Astrocyte of the spinal cord (primary cell): ENCODE measurements around the gene ZNF710.

ENCODE experiments used
- DNase-seq: peaks from one replicate; pipeline ENCODE4 v3.0.0; 2011; ENCODE audit warnings: low read depth, low spot score
- H3K4me3 ChIP-seq: 2 replicates; pipeline ENCODE4 v1.5.1; 2011; ENCODE audit warnings: low read depth, mild to moderate bottlenecking, low read length, moderate library complexity
- in situ Hi-C: cut with HindIII; loops from 2 replicates; pipeline ENCODE4 v1.10.0; 2017; ENCODE audit warnings: low sequenced_read_pairs
- TF ChIP-seq, protein P1 (sequence below): IDR thresholded peaks from 2 replicates; pipeline ENCODE4 v1.5.1; 2012; ENCODE audit warnings: low read depth, mild to moderate bottlenecking, low read length, inconsistent platforms

Gene ZNF710

DNA sequence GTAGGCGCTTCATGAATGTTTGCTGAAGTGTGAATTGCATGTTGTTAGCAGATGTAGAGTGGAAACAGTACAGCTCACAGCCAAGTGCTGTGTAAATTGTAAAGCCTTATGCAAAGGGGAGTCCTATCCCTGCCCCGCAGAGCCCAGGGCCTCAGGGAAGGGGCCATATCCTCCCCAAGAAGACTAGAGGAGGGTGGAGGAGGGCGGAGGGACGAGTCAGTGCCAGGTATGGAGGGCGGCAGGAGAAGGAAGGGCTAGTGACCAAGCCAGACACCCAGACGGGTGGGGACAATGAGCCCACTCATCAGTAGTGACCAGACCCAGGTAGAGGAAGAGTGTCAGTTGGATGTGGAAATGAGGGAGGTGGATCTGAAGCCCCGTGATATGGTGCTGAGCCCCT lies 45.2 kb downstream of the ZNF710 start:
- in situ Hi-C loops: no loop called here

DNA sequence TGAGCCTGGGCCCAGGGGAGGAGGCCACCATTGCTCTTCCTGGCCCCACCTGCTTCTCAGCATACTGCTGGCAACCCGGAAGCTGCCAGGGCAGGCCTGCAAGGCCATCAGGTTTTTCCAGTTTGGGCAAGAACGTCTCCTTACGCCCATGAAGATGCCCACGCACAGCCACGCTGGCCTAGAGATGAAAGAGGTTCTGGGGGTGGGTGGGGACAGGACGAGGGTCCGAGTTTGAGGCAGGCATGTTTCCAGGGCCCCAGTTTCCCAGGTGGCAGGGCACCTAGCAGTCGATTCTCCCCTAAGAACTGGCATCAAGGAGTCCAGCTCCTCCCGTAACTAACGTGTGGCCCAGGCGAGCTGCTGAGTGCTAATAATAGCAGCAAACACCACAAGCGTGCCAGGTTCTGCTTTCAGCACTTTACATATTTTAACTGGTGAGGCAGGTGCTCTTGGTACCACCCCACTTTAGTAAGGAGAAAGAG lies 45.8 kb downstream of the ZNF710 start:
- TF ChIP-seq, protein P1, sequence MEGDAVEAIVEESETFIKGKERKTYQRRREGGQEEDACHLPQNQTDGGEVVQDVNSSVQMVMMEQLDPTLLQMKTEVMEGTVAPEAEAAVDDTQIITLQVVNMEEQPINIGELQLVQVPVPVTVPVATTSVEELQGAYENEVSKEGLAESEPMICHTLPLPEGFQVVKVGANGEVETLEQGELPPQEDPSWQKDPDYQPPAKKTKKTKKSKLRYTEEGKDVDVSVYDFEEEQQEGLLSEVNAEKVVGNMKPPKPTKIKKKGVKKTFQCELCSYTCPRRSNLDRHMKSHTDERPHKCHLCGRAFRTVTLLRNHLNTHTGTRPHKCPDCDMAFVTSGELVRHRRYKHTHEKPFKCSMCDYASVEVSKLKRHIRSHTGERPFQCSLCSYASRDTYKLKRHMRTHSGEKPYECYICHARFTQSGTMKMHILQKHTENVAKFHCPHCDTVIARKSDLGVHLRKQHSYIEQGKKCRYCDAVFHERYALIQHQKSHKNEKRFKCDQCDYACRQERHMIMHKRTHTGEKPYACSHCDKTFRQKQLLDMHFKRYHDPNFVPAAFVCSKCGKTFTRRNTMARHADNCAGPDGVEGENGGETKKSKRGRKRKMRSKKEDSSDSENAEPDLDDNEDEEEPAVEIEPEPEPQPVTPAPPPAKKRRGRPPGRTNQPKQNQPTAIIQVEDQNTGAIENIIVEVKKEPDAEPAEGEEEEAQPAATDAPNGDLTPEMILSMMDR: no peak
- in situ Hi-C loops: no loop called here
- DNase-seq: no peak
- H3K4me3 ChIP-seq: no peak overlapping the region

More for the DNA sequence above, 45.2 kb downstream of the ZNF710 start:
- no peak overlapping the region for H3K4me3 ChIP-seq
- TF ChIP-seq, protein P1: no peak
- no peak for DNase-seq

DNA sequence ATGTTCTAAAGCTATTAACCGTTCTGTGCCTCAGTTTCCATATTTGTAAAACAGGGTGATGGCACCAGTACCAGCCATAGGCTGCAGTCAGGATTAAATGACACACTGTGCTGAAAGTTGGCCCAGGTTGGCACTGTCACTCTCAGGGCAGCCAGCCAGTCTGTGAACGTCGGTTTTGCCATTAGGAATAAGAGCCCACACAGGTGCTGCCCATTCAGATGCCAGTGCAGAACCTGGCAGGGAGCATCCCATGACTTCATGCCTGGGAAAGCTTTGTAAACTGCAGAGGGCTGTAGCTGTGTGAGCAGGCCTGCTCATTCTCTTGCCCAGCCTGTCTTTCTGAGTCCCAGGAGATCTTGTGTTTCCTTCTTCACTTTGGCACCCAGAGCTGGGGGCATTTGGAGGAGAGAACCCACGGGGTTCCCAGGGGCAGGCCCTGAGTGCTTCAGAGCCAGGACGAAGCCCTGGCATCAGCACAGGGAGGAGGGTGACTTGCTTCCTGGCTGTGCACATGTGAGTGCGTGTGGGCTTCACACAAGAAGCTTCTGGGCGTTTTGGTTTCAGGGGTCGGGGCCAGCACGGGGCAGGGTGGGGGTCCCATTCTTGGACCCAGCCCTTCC lies 46.9 kb downstream of the ZNF710 start:
- DNase-seq: no peak
- no peak overlapping the region for H3K4me3 ChIP-seq
- in situ Hi-C loops: no loop called here
- TF ChIP-seq, protein P1: no peak

GRCh38 chr15:90049030-90049429 lies 47.9 kb downstream of the ZNF710 start:
- in situ Hi-C loops: no loop called here

DNA sequence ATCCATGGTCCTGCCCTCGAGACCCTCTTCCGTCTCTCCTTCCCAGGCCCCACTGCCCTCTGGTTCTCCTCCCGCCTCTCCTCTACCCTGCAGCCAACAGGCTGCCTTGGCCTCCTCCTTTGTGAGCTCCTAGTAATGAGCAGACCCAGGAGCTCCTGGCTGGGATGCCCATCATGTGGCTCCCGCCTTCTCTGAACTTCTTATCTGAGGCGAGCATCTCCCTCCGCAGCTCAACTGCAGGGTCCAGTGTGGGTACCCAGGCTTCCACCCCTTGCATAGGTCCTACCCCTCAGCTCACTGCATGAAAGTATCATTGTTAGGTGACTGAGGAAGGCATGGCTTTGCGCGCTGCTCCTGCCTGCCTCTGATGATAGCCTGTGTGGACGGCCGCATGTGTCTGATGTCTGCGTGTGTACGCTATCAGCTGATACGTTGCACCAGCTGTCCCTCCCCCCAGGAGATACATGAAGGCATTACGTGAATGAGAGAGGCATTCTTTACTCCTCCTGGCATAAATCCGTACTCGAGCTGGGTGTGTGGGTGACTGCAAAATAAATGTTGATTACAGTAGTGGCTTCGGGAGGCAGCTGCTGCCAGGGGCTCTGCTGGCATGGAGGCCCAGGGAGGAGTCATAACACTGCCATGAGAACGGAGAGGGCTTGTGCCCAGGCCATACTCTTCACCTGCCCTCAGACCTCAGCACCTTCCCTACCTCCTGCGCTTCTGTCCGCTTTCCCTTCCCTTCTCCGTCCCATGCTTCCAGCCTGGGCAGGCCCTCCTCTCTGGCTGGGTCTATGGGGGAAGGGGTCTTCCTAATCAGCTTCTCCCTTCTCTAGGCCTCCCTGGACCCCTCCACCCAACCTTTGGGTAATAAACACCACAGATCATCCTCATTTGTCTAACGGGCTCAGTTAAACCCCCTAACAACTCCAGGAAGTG lies 48.8 kb downstream of the ZNF710 start:
- DNase-seq: no peak
- TF ChIP-seq, protein P1: no peak
- in situ Hi-C loops: no loop called here
- no peak overlapping the region for H3K4me3 ChIP-seq

More at GRCh38 chr15:90049030-90049429, 47.9 kb downstream of the ZNF710 start:
- TF ChIP-seq, protein P1: no peak
- DNase-seq: no peak
- H3K4me3 ChIP-seq: no peak overlapping the region

- H3K4me3 ChIP-seq: no peak overlapping the region
- DNase-seq: no peak
- in situ Hi-C loops: no loop called here
- TF ChIP-seq, protein P1: no peak
Observed at GRCh38 chr15:90051874-90052273, 50.8 kb downstream of the ZNF710 start.
